SK-N-SH (cell line): Measurements from ENCODE around the gene GFI1B.

Source experiments
- CTCF ChIP-seq: fragments of 200-600 bp; sonication (generic); IDR thresholded peaks from 2 replicates; pipeline ENCODE4 v1.6.1; 2017; ENCODE audit warnings: antibody characterized with exemption, mild to moderate bottlenecking, moderate library complexity
- ELF1 ChIP-seq: IDR thresholded peaks from 2 replicates; pipeline ENCODE4 v1.4.0; 2012
- EP300 ChIP-seq, 2 experiments: IDR thresholded peaks; 2 replicates each; pipeline versions ENCODE4 v1.4.0 to v1.6.1; 2012; ENCODE audit warnings: borderline replicate concordance in 1 of 2, low read depth in 1 of 2, low read length in 1 of 2
- EZH2phosphoT487 ChIP-seq: fragments of 200-600 bp; sonication (generic); IDR thresholded peaks from 2 replicates; pipeline ENCODE4 v1.6.1; 2017; ENCODE audit warnings: low read depth, mixed run types, mild to moderate bottlenecking, antibody characterized with exemption, moderate library complexity, borderline replicate concordance
- GATA2 ChIP-seq: sonication (generic); formaldehyde crosslinking; IDR thresholded peaks from 2 replicates; pipeline ENCODE4 v1.5.0; 2020; ENCODE audit warnings: mild to moderate bottlenecking, missing genetic modification reagents
- JUND ChIP-seq: IDR thresholded peaks from 2 replicates; pipeline ENCODE4 v1.4.0; 2012
- MAX ChIP-seq: IDR thresholded peaks from 2 replicates; pipeline ENCODE4 v1.4.0; 2012; ENCODE audit warnings: low read depth
- MXI1 ChIP-seq: IDR thresholded peaks from 2 replicates; pipeline ENCODE4 v1.6.1; 2012; ENCODE audit warnings: mild to moderate bottlenecking, low read depth, low read length, improper control_type of control experiment
- RCOR1 ChIP-seq: fragments of 150-350 bp; IDR thresholded peaks from 2 replicates; pipeline ENCODE4 v1.6.1; 2017; ENCODE audit warnings: antibody characterized with exemption, low read length
- SMC3 ChIP-seq: IDR thresholded peaks from 2 replicates; pipeline ENCODE4 v1.6.1; 2012; ENCODE audit warnings: low read depth, low read length, improper control_type of control experiment
- TEAD4 ChIP-seq: IDR thresholded peaks from 2 replicates; pipeline ENCODE4 v1.4.0; 2012; ENCODE audit warnings: mild to moderate bottlenecking, borderline replicate concordance; ENCODE audit not compliant: insufficient read depth
- USF1 ChIP-seq: IDR thresholded peaks from 2 replicates; pipeline ENCODE4 v1.4.0; 2012; ENCODE audit warnings: low read depth, borderline replicate concordance
- YY1 ChIP-seq: IDR thresholded peaks from 2 replicates; pipeline ENCODE4 v1.4.0; 2012; ENCODE audit warnings: low read depth, mild to moderate bottlenecking

GRCh38 chr9:132978112-132978450, 413 bp upstream of the GFI1B start:
- TF ChIP-seq CTCF (no peak), GATA2 (CRISPR knock-in tag) (no peak), SMC3 (no peak), MXI1 (no peak), YY1 (no peak), ELF1 (no peak), JUND (no peak), RCOR1 (no peak), TEAD4 (no peak), MAX (no peak), USF1 (no peak), EZH2phosphoT487 (no peak), EP300 (IDR thresholded peaks at IDR 0.05; ENCODE audit: borderline replicate concordance in 1 of 2, low read depth in 1 of 2, low read length in 1 of 2) (no peak)
